Right lobe of liver (tissue), 4 donors: Measurements from ENCODE around the gene CCL14.

ENCODE experiments used
- POLR2A ChIP-seq: fragments of 450-650 bp; IDR thresholded peaks from one replicate; pipeline ENCODE4 v1.6.1; 2017; ENCODE audit warnings: antibody characterized with exemption, mild to moderate bottlenecking
- TF ChIP-seq, protein P1 (sequence below), 4 donors: fragments of 200-600 bp in 3 of 4; fragments of 450-650 bp in 1 of 4; IDR thresholded peaks; one replicate each; pipeline versions ENCODE4 v1.5.1 to v1.8.0; 2016 to 2022; ENCODE audit warnings: antibody characterized with exemption in 4 of 4, mild to moderate bottlenecking in 2 of 4
- donor health status: DM: no; HTN: no; CAD: no.
- donor health status: DM: no; HTN: no; CAD: no.
- donor health status: DM: no; HTN: yes; CAD: no.

DNA sequence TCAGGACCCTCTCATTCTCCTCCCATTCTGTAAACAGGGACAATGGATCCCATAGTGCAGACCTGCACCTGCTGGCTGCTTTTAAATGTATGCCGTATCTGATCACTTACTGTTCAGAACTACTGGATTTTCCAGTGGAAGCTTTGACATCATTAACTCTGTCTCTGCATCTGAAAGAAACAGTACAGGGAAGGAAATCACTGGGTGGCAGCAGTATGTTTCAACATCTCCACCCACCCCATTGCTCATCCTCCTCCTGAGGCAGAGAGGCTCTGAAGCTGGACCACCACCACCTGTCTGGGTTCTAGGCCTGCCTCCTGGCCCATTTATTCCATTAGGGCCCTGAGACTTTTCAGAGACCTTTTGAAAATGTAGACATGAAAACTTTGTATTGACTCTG is 12.2 kb upstream of the CCL14 start:
- TF ChIP-seq, protein P1, sequence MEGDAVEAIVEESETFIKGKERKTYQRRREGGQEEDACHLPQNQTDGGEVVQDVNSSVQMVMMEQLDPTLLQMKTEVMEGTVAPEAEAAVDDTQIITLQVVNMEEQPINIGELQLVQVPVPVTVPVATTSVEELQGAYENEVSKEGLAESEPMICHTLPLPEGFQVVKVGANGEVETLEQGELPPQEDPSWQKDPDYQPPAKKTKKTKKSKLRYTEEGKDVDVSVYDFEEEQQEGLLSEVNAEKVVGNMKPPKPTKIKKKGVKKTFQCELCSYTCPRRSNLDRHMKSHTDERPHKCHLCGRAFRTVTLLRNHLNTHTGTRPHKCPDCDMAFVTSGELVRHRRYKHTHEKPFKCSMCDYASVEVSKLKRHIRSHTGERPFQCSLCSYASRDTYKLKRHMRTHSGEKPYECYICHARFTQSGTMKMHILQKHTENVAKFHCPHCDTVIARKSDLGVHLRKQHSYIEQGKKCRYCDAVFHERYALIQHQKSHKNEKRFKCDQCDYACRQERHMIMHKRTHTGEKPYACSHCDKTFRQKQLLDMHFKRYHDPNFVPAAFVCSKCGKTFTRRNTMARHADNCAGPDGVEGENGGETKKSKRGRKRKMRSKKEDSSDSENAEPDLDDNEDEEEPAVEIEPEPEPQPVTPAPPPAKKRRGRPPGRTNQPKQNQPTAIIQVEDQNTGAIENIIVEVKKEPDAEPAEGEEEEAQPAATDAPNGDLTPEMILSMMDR (IDR thresholded peaks at IDR 0.05) = no peak
- TF ChIP-seq POLR2A = no peak
